Bone marrow (tissue), 2 donors: ENCODE data around the gene ADRM1.

ENCODE experiments used
- DNase-seq, 2 donors: peaks; one replicate each; lab custom pipeline; 2025; lab: John Stamatoyannopoulos, UW

ADRM1 gene

DNA sequence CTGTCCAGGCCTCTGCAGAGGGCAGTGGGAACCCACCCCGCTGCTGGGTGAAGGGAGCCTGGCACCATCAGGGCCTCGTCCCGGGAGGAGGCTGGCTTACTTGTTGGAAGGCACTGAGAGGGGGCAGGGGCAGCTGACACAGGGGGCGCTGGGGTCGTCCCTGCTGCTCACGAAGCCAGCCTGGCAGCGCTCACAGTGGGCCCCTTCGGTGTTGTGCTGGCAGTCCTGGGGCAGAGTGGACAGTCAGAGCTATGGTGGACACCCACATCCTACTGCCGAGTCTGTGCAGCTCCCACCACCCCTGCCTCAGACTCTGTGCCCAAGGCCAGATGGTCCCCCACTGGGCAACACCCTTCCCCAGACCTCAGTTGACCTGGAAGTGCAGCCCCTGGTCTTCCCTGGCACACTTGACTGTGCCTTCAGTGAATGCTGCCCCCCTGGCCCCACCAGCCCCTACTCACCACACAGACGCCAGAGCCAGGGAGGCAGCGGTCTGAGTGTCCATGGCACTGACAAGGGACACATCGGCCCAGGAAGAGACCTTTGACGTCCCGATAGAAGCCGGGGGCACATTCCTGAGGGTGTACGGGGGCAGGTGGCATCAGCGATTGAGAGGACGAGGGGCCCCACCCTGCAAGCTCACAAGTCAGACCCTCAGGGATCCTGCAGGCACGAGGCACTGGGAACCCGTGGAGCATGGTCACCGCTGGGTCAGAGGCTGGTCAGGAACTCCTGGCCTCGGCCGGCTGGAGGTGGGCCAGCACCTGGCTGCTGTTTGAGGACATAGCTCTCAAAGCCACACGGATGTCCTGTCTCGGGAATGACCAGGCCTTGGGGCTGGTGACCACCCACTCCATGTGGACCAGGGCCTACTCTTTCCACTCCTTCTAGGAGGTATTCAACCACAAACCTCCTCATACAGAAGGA, 21.4 kb downstream of the ADRM1 start:
- no peak for DNase-seq

DNA sequence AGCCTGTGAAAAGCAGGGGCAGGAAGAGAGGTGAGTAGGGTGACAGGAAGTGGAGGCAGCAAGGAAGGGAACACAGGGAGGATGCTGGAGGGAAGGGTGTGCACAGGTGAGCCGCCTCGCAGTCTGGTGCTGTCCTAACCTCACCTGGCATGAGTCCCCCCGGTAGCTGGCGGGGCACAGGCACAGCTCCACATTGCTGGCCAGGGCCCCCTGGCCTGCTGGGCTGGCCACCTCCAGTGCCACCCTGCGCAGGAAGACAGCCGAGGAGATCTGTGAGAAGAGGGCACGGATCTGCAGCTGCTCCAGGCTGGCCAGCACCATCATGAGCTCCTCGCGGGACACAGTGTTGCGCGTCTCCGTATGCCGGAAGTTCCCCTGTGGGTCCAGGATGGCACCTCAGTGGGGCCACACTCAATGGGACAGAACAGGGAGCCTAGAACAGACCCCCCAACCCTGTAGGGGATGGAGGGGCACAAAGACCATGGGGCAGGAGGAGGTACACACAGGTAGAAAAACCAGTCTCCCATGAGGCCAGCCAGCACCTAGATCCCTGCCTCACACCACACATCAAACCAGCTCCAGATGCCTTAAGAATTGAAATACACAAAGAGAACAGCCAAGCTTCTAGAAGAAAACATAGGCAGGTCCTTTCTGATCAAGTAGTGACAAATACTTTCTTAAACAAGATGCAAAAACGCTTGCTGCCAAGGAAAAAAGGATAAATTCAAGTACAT, 22.5 kb downstream of the ADRM1 start:
- DNase-seq = no peak

DNA sequence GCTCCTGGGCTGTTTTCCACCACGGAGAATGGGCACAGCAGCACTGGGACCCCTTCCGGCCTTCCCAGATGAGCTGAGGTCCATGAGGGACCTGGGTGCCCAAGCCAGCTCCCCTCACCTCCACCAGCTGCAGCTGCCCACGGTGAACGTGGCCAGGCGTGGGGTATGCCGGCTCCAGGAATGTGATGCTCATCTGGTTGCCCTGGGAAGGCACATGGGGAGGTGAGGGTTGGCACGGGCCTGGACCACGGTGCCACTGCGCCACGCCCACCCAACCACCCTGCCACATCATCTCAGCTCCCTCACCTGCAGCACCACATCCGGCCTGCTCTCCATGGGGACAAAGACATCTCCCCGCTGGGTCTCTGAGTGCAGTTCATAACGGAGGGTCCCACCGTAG, 23.8 kb downstream of the ADRM1 start:
- no peak for DNase-seq

DNA sequence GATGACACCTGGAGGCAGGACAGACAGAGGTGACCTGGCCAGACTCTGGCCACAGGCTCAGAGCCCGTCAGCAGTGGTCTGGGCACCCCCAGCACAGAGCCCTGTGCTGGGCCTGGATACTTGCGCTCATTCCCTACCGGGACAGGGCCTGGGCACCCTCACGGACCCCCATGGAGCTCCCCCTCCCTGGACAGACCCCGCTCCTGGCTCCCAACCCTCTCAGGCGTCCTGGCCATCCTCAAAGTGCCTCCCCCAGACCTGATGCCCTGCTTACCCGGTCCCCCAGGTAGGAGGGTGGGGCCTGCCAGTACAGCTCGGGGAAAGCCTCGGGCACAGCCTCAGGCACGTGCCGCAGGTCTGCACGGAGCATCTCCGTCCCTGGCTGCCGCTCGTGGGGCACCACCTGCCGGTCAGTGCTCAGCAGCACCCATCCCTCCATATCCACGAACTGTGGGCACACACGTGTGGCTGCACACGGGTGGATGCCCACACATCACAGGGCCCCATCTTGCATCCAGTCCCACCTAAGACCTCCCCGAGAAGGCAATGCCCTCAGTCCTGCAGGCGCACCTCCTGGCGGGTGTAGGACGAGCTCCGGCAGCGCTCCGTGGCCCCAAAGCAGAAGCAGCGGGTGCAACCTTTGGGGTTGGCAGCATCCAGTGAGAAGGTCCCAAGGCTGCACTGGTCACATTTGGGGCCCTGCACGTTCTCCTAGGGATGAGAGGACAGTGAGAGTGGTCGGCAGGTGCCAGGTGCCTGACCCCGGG, 24.3 kb downstream of the ADRM1 start:
- DNase-seq = no peak

DNA sequence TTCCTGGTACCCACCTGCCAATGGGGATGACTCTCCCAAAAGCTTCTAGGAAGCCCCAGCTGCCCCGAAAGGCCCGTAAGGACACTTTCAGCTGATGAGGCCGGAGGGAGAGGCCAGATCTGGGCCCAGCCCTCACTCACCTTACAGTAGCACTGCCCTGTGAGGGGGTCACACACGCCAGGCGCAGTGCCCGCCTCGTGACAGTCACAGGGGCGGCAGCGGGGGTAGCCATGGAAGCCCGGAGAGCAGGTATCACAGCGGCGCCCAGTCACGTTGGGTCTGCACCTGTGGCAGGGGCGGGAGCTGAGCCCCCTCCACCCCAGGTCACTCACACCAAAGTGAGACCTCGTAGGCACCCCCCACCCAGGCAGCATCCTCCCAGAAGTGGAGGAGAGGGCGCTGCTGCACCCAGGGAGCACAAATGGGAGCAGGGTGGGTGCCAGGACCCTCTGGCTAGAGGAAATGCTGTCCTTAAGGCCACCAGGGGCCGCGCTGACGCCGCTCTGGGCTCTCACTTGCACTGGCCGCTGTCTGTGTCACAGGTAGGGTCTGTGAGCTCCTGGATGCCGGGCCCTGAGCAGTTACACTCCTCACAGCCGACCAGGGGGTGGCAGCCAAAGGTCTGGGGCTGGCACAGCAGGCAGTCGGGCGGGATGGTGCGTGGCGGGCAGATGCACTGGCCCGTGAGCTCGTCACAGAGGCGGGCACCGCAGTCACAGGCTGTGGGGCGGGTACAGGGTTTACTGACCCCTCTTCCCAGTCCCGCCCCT, 25.1 kb downstream of the ADRM1 start:
- no peak for DNase-seq

DNA sequence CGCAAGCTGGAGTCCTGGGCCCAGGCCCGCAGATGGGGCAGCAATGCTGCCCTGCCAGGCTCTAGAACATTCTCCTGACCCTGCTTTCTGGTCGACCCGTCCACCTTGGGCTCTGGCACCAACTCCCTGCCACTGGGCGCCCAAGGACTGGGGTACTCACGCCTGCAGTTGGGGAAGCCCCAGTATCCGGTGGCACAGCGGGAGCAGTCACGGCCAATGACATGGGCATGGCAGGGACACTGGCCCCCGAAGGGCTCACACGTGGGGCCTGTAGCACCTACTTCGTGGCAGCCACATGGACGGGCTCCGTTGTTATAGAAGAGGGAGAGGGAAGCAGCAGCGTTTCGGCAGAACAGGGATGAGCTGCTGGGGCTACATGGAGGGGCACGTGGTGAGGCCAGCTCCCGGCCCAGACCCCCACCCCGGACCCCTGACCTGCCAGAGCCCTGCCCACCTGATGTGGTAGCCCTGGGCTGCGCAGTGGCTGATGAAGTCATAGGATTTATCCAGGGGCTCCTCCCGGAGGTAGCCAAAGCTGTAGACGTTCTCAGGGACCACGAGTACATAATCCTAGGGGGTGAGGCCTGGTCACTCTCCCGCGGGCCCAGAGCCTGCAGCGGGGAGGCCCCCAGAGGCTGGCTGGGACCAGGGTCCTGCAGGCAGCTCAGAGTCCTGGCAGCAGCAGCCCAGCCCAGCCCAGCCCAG, 26.0 kb downstream of the ADRM1 start:
- DNase-seq = no peak

DNA sequence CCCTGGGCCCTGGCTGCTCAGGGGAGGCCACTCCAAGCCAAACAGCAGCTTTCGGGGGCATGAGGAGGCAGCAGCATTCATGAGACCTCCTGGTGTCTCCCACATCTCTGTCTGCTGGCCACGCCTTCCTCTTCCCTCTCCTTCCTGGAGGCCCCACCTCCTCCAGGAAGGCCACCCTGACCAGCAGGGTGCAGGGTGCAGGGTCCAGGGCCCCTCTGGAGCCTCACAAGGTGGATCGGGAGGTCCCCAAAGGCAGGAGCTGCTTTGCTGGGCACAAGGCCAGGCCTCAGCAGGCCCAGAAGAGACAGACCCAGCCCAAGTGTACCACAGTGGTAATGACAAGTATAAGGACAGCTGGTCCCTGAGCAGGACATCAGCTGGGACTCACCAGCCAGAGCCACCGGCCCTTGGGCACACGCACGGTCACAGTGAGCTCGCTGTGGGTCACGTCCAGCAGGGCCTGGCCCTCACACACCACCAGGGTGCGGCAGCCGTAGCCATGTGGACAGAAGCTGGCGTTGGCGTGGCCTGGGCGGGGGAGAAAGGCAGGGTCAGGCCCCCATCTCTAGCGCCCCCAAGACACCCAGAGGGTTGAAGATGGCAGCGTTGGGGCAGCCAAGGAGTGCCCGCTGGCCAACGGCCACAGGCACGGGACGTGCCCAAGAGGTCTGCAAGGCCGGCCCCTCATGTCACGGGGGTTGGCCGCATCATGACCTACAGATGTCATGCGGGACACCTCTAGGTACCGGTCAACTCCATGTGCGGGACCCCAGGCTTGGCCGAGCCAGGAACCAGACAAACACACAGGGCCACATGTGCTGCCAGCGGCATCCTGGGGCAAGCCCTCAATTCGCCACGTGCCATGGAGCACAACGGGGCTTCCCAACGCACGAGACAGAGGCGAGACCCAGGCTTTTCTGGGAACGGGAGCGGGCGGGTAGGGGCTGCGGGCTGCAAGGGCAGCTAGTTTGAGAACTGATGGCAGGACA, 26.9 kb downstream of the ADRM1 start:
- no peak for DNase-seq

DNA sequence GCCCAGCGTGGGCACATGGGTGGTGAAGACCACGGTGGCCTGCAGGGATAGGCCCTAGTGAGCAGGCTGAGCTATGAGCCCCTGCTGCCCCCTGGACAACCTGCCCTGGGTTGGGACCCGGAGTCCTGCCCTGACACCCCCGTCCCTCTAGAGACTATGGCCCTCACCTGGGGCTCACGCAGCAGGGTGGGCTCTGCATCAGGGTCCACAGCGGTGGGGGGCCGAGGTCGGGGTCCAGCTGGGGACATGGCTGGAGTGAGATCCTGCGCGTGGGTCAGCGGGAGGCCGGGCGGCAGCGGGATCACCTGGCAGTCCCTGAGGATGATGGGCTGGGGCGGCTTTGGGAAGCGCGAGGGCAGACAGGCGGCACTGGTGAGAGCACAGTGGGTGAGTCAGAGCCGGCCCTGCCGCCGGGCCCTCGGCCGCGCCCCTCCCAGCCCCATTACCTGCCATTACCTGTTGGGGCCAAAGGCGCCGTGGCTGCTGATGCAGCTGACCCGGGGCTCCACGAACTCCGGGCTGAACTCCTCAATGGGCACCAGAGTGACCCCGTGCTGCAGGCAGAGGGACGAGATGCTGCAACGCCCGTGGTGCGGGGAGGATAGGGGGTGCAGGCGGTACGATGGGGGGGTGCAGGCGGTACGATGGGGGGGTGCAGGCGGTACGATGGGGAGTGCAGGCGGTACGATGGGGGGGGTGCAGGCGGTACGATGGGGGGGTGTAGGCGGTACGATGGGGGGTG, 27.9 kb downstream of the ADRM1 start:
- DNase-seq = no peak

DNA sequence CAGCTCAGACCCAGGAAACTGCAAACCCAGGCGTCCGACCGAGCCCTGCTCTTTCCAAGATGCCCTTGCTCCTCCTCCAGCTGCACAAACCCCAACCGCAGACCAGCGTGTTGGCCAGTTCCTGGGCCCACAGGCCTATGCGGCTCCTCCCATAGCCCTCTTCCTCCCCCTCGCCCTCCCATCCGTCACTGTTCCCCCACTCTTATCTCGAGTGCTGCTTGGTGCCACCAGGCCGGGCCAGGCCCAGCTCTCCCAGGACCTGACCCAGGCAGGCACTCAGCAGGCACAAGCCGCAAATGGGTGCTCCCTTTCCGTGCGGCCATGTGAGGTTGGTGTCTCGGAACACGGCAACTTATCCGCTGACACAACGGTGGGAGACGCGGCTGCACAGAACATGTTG, 28.6 kb downstream of the ADRM1 start:
- DNase-seq = no peak

DNA sequence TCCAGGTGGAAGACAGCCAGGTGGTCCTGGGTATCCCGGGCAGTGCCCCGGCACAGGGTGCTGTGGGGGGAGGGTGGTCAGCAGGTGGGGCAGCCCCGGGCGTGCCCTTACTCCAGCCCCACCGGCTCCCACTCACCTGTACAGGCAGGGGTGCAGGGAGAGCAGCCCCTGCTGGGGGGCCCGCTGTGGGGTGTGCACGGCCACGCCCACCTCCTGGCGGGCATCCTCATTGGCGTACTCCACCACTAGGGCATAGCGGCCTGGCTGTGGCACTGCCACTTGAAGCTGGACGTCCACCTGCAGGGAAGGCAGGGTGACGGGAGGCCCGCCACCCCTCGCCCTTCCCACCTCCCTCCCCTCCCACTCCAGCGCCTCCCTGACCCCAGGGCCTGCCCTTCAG, 29.6 kb downstream of the ADRM1 start:
- no peak for DNase-seq

DNA sequence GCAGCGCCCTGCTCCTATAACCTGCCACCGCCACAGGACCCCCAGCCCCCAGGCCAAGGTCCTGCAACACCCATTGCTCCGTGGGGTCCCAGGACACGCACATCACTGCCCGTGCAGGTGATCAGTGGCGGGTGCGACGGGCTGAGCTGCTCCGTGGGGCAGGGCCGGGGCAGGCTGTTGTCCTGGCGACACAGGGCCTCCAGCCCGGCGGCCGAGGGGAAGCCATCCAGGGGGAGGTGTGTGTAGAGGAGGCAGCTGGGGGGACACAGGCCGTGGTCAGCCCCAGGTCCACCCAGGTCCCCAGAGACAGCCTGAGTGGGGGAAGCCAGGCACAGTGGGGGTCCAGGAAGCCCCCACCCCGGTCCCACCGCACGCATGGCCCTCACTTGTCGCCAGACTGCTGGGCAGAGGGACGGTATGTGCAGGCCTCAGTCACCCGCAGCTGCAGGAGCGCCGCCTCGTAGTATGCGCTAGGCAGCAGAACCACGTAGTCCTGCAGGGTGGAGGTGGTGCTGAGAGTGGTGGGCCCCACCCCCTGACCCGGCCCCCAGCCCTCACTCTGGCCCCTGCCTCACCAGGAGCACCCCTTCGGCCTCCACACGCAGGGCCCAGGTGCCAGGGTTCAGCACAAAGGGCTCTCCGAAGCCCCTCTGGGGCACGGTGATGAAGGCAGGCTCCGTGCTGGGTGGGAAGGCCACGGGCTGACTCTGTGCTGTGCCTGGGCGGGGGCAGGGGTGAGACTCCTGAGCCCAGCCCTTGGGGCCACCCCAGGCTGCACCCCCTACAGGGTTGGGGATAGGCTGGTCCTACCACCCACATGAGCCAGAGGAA, 30.4 kb downstream of the ADRM1 start:
- DNase-seq = no peak

DNA sequence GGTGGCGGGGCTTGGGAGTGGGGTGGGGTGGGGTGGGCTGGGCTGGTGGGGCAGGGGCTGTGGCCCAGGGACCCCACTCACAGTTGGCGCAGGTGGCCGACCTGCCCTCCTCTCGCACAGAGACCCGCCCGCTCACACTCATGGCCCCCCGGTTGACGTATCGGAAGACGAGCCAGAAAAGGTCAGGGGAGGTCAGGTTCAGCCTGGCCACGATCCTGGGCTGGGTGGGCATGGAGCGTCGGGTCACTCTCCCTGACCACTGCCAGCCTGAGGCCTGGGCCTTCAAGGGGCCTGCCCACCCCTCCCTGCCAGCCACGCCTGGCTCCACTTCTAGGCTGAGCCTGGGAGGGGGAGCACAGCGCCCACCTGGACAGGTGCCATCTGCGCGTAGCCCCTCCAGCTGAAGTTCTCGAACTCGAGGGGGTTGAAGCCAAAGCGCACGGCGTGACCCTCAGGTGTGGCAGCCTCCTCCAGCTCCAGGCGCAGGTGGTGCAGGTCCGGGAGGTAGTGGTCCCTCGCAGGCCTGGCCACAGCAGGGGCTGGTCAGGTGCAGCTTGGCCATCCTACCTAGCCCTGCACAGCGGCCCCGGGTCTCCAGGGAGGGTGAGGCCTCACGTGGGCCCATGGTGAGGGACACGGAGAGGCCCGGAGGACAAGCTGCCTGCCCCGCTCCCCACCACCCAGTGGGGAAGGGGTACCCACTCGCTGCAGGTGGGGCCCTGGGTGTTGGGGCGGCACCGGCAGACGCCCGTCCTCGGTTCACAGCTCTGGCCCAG, 31.2 kb downstream of the ADRM1 start:
- no peak for DNase-seq

DNA sequence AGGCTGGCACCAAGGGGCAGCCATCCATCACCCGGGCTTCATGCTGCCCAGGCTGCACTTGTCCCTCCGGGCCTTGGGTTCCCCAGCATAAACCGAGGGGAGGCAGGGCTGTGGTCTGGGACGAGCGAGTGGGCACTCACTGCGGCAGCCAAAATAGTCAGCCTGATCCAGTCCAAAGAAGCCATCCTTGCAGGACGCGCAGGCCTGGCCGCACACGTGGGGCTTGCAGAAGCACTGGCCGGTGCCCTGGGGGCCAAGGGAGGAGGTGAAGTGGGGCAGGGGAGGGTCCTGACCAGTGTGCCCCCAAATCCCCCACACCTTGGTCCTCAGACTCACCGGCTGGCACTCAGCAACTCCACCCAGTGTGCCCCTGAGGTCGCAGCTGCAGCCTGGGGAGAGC, 32.1 kb downstream of the ADRM1 start:
- no peak for DNase-seq

DNA sequence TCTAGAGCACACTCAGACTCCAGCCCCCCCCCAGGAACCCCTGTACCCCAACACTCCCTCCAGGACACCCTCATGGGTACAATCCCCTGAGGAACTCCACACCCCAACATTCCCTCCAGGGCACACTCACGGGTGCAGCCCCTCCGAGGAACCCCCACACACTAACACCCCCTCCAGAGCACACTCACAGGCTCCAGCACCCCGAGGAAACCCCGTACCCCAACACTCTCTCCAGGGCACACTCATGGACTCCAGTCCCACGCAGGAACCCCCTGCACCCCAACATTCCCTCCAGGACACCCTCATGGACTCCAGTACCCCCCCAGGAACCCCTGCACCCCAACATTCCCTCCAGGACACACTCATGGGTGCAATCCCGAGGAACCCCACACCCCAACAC, 32.7 kb downstream of the ADRM1 start:
- no peak for DNase-seq

DNA sequence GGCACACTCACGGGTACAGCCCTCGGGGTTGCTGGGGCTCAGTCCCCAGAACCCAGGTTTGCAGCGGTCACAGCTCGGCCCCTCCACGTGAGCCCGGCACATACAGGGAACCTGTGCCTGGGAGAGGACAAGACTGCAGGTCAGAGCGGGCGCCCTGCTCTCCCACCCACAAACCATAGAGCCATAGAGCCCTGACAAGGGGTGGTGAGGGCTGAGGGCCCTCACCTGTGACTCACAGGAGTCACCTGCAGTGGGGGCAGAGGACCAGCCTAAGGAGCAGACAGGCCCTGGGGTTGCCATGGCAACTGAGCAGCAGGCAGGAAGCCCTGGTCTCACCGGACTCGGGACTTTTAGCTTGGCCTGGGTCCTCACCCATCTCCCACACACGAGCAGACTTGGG, 33.5 kb downstream of the ADRM1 start:
- no peak for DNase-seq

DNA sequence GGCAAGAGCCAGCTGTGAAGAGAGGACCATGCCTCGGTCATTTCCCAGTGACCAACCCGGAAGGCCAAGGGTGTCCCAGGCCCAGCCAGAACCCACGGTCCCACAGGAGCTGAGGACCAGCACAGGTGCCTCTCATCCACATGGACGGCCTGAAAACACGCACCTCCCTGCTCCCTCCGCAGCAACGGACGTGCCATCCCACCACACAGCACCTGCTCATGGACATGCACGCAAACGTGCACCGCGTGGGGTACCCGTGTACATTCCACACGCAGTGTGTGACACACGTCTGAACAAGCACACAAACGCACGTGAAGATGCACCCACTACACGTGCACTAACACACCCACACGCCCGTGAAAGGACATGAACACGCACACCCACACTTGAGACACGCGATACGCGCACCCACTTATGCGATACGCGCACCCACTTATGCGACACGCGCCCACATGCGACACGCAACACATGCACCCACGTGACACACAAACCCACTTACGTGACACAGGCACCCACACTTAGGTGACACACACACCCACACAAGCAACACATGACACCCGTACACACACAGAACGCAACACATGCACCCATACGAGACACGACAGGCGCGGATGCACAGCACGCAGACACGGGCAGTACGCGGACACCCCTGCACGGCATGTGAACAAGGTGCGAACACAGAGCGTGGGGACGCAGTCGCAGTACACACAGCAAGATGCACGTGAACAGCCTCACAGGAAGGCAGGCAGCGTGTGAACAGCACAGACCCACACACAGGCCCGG, 34.2 kb downstream of the ADRM1 start:
- DNase-seq = no peak
